K562 (cell line): ENCODE results near the gene NPC1. TPM values are rescaled to one million over a fixed set of nuclear protein-coding genes. Genes with fewer than 3 reads are reported as not detected.

ENCODE experiments used
- ATAC-seq: fragments of 200-7000 bp; cut with Tn5 transposase; 3 replicates; pipeline ENCODE4 v1.9.1; 2020; ENCODE audit warnings: moderate library complexity
- BruUV-seq: library from RNA; stranded (reverse); fragments of 400-500 nt; replicated peaks from 2 replicates; lab custom pipeline; 2021; lab: Mats Ljungman, UMichigan
- CTCF ChIA-PET: fragments of 300-600 bp; formaldehyde crosslinking; extraction: SDS; loops from one replicate; lab custom pipeline; 2021; ENCODE audit warnings: low intra/inter-chr PET ratio; lab: Yijun Ruan, JAX
- POLR2A ChIA-PET: fragments of 300-600, 350-650 bp; sonication (Branson Sonifier 250); formaldehyde crosslinking; extraction: SDS; loops from one replicate; lab custom pipeline; 2021; ENCODE audit warnings: antibody characterized with exemption, inconsistent platforms; lab: Yijun Ruan, JAX
- DNase-seq, 4 experiments: peaks; one replicate each; pipeline versions ENCODE4 v3.0.0 to v3.0.0-alpha.2; 2011 to 2018; ENCODE audit warnings: low spot score in 3 of 4, mixed read lengths in 3 of 4; ENCODE audit errors: extremely low read depth in 1 of 4
- FAIRE-seq: peaks from 2 replicates; lab custom pipeline; 2011; peaks lifted over from hg19 to GRCh38; lab: Jason Lieb, UNC
- H2AFZ ChIP-seq: 2 replicates; pipeline ENCODE4 v1.6.0; 2011; ENCODE audit warnings: low read depth, low read length, control low read depth, inconsistent platforms
- H3K27ac ChIP-seq: fragments of 200-600 bp; 3 replicates; pipeline ENCODE4 v1.8.0; 2011; ENCODE audit warnings: low read depth, mild to moderate bottlenecking, control low read depth, inconsistent platforms, low read length, moderate library complexity, mixed read lengths; ENCODE audit errors: extremely low read depth
- H3K27me3 ChIP-seq, 2 experiments: fragments of 300-600 bp in 1 of 2; 2 replicates in 1 of 2; 3 replicates in 1 of 2; pipeline versions ENCODE4 v1.6.0 to v1.8.0; 2011; ENCODE audit warnings: inconsistent platforms in 2 of 2, low read length in 2 of 2, mild to moderate bottlenecking in 1 of 2, mixed read lengths in 1 of 2, moderate library complexity in 1 of 2; ENCODE audit not compliant: control insufficient read depth in 2 of 2, insufficient read depth in 2 of 2
- H3K36me3 ChIP-seq: fragments of 300-600 bp; 3 replicates; pipeline ENCODE4 v1.8.0; 2011; ENCODE audit warnings: mild to moderate bottlenecking, low read length, inconsistent platforms; ENCODE audit not compliant: control insufficient read depth, insufficient read depth
- H3K4me1 ChIP-seq, 2 experiments: fragments of 200-600 bp in 1 of 2; replicated peaks in 1 of 2; 2 replicates in 1 of 2; 3 replicates in 1 of 2; pipeline versions ENCODE4 v1.5.1 to v1.8.0; 2011; ENCODE audit warnings: inconsistent platforms in 2 of 2, low read length in 2 of 2, mild to moderate bottlenecking in 1 of 2, mixed read lengths in 1 of 2, moderate library complexity in 1 of 2; ENCODE audit not compliant: control insufficient read depth in 2 of 2, insufficient read depth in 2 of 2
- H3K4me2 ChIP-seq: 2 replicates; pipeline ENCODE4 v1.6.1; 2011; ENCODE audit warnings: low read length, control low read depth, inconsistent platforms, mixed read lengths; ENCODE audit not compliant: insufficient read depth
- H3K4me3 ChIP-seq: fragments of 200-600 bp; sonication (generic), shearing (Covaris generic); 2 replicates; pipeline ENCODE4 v1.5.1; 2016; ENCODE audit warnings: control low read depth, inconsistent platforms
- H3K79me2 ChIP-seq: fragments of 200-600 bp; 3 replicates; pipeline ENCODE4 v1.8.0; 2011; ENCODE audit warnings: low read length, inconsistent platforms; ENCODE audit not compliant: control insufficient read depth, insufficient read depth
- H3K9ac ChIP-seq, 2 experiments: 2 replicates each; pipeline versions ENCODE4 v1.6.0 to v1.6.1; 2011; ENCODE audit warnings: low read depth in 2 of 2, low read length in 2 of 2, control low read depth in 1 of 2, inconsistent platforms in 1 of 2, mild to moderate bottlenecking in 1 of 2, mixed read lengths in 1 of 2; ENCODE audit not compliant: insufficient read depth in 1 of 2
- H3K9me1 ChIP-seq: one replicate; pipeline ENCODE4 v1.6.0; 2011; ENCODE audit warnings: inconsistent platforms, mild to moderate bottlenecking, low read length, moderate library complexity; ENCODE audit not compliant: control insufficient read depth, insufficient read depth
- H3K9me3 ChIP-seq: replicated peaks from 2 replicates; pipeline ENCODE4 v1.5.1; 2011; ENCODE audit warnings: low read depth, low read length, inconsistent platforms; ENCODE audit not compliant: control insufficient read depth, insufficient read depth
- H4K20me1 ChIP-seq: replicated peaks from 2 replicates; pipeline ENCODE4 v1.6.1; 2011; ENCODE audit warnings: low read length, inconsistent platforms, mixed read lengths; ENCODE audit not compliant: control insufficient read depth, insufficient read depth
- BRCA1 ChIP-seq, 2 experiments: fragments of 450-650 bp in 1 of 2; sonication (generic) in 1 of 2; formaldehyde crosslinking in 1 of 2; IDR thresholded peaks; 2 replicates each; pipeline versions ENCODE4 v1.5.0 to v1.6.1; 2017 to 2020; ENCODE audit warnings: mild to moderate bottlenecking in 1 of 2, missing genetic modification reagents in 1 of 2
- CSDE1 ChIP-seq, 2 experiments: fragments of 450-650 bp; IDR thresholded peaks; 2 replicates each; pipeline ENCODE4 v1.6.1; 2016; ENCODE audit warnings: mild to moderate bottlenecking in 1 of 2
- FOXK1 ChIP-seq: sonication (generic); formaldehyde crosslinking; IDR thresholded peaks from 2 replicates; pipeline ENCODE4 v1.8.0; 2022; ENCODE audit warnings: missing genetic modification reagents, mild to moderate bottlenecking, borderline replicate concordance
- MAFK ChIP-seq: IDR thresholded peaks from 2 replicates; pipeline ENCODE4 v1.6.1; 2011; ENCODE audit warnings: low read length, improper control_type of control experiment
- RBM14 ChIP-seq: fragments of 200-400 bp; formaldehyde crosslinking; IDR thresholded peaks from 2 replicates; pipeline ENCODE4 v1.6.1; 2018; ENCODE audit warnings: low read depth, mild to moderate bottlenecking, low read length, moderate library complexity, borderline replicate concordance; ENCODE audit not compliant: insufficient read depth
- SAP30 ChIP-seq: fragments of 200-600 bp; sonication (generic); IDR thresholded peaks from 2 replicates; pipeline ENCODE4 v1.6.1; 2012; ENCODE audit warnings: borderline replicate concordance, low read depth, mild to moderate bottlenecking, moderate library complexity, low read length, control low read depth, inconsistent platforms; ENCODE audit not compliant: insufficient read depth, poor library complexity, severe bottlenecking
- TCF3 ChIP-seq: sonication (generic); formaldehyde crosslinking; IDR thresholded peaks from 2 replicates; pipeline ENCODE4 v1.4.0; 2020; ENCODE audit warnings: mild to moderate bottlenecking, missing genetic modification reagents
- YBX1 ChIP-seq: fragments of 450-650 bp; IDR thresholded peaks from 2 replicates; pipeline ENCODE4 v1.7.1; 2016; ENCODE audit warnings: mild to moderate bottlenecking
- ZNF384 ChIP-seq: IDR thresholded peaks from 2 replicates; pipeline ENCODE4 v1.6.1; 2012; ENCODE audit warnings: low read depth, low read length, improper control_type of control experiment
- ZNF830 ChIP-seq: fragments of 250-450 bp; sonication (Bioruptor Pico); IDR thresholded peaks from 2 replicates; pipeline ENCODE4 v1.5.0; 2021; ENCODE audit warnings: mild to moderate bottlenecking
- ZZZ3 ChIP-seq: fragments of 450-650 bp; IDR thresholded peaks from 2 replicates; pipeline ENCODE4 v1.6.1; 2016; ENCODE audit warnings: antibody characterized with exemption, mild to moderate bottlenecking, moderate library complexity
- WGBS: fragments of 100-300 bp; shearing (Covaris generic); methylation state at CpG from one replicate; pipeline ENCODE4 v1.1.6; 2016; ENCODE audit warnings: low coverage, mixed read lengths; ENCODE audit not compliant: insufficient coverage; ENCODE audit errors: missing lambda C conversion rate; 5-methylcytosine and 5-hydroxymethylcytosine counted together
- in situ Hi-C: fragments of 300-500 bp; cut with MboI; formaldehyde crosslinking; loops from 4 replicates; pipeline ENCODE4 v1.15.0; 2018; ENCODE audit warnings: inconsistent platforms, mixed read lengths
- intact Hi-C: fragments of 100-400 bp; cut with micrococcal nuclease; formaldehyde crosslinking; loops from 2 replicates; pipeline ENCODE4 v1.14.2; 2022
- polyA plus RNA-seq, 8 experiments: library from polyadenylated mRNA; depleted of rRNA in 4 of 8; stranded (reverse) in 5 of 8; unstranded in 3 of 8; fragments of >200 nt; fragmentation: Nextera tagmentation in 2 of 8; fragmentation: Illumina TruSeq in 1 of 8; extraction: Ambion mirVana in 2 of 8; extraction: Trizol in 1 of 8; gene quantifications; 2 replicates each; pipeline versions ENCODE4 v1.2.1 to v1.2.3, GENCODE V29; 2011 to 2014; ENCODE audit warnings: inconsistent platforms in 1 of 8, missing spikeins in 1 of 8
- total RNA-seq, 7 experiments: library from RNA; depleted of rRNA in 6 of 7; stranded (reverse); fragments of >200 nt in 6 of 7; fragmentation: Illumina TruSeq in 2 of 7; extraction: Trizol in 2 of 7; gene quantifications; 2 replicates each; pipeline versions ENCODE4 v1.2.1 to v1.2.3, GENCODE V29; 2011 to 2021; ENCODE audit warnings: low replicate concordance in 1 of 7
- TF ChIP-seq, protein P1 (sequence below): fragments of 250-450 bp; sonication (Bioruptor Pico); IDR thresholded peaks from 2 replicates; pipeline ENCODE4 v1.4.0; 2020; ENCODE audit warnings: mild to moderate bottlenecking, moderate library complexity
- TF ChIP-seq, protein P2 (sequence below): sonication (generic); formaldehyde crosslinking; IDR thresholded peaks from 2 replicates; pipeline ENCODE4 v1.8.0; 2022; ENCODE audit warnings: missing genetic modification reagents, mild to moderate bottlenecking, moderate library complexity, borderline replicate concordance
- TF ChIP-seq, protein P3 (sequence below): fragments of 450-650 bp; formaldehyde crosslinking; IDR thresholded peaks from 2 replicates; pipeline ENCODE4 v1.4.0; 2020; ENCODE audit warnings: mild to moderate bottlenecking, moderate library complexity

The NPC1 gene
- total and polyA plus RNA-seq, 9 of the 15 experiments (the other 6 are each of a cell fraction or from before 2014, with no cell fraction given): 17.1 to 45.9 (median 27.6) TPM

DNA sequence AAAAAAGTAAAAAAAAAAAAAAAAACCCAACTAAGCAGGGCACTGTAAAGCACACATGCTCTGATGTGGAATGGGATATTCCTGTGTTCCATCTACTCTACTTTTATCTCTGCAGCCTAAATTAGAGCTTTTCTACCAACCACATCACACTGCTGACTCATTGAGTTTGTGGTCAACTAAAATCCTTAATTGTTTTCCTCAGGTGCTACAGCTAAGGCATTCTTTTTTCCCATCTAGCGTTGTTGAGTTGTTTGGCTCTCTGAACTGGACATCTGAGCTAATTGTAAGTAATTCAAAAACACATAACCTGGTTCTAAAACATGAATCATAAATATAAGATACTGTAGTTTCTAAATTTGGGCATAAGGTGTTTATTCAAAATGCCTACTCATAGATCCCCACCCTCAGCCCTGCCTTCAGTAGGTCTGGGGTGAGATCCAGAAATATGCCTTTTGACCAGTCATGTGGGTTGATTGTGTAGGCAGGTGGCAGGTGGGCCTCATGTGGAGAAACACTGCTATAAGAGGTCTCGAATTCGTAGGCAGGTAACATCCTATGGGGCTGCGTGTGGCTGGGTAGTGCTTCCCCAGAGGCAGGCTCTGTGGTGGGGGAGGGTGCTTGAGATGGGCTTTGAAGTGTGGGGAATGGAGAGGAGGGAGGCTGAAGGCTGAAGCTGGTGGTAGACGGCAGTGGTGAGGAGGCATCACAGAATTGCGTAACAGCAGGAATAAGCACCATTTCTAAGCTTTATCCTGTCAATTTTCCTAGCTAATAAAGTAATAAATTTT lies 49.2 kb upstream of the NPC1 start:
- Histone ChIP-seq H3K4me3 (no peak overlapping the region), H3K27me3 (peaks cover 6 to 12% of the 10 kb centered on the region in 2 experiments; a peak in 3 of 5 replicates), H4K20me1 (no peaks in the 10 kb centered on the region), H3K9ac (no peak overlapping the region), H3K9me1 (no peaks in the 10 kb centered on the region), H3K9me3 (no peaks in the 10 kb centered on the region), H3K4me2 (no peak overlapping the region), H3K4me1 (no peaks in the 10 kb centered on the region; a peak in 2 of 5 replicates), H3K79me2 (no peaks in the 10 kb centered on the region), H2AFZ (no peak overlapping the region), H3K36me3 (no peaks in the 10 kb centered on the region), H3K27ac (no peak overlapping the region)
- no TSS peak for BruUV-seq
- intact Hi-C loops (no loop called here), in situ Hi-C loops (no loop called here)
- CTCF ChIA-PET: no interaction called here
- 10% methylated on average over 6 of the region's 6 CpGs for WGBS
- FAIRE-seq: no peak
- DNase-seq: no peak
- peak; percentile 22; the same call in 1 of the 3 replicates for ATAC-seq
- POLR2A ChIA-PET: no interaction called here
- TF ChIP-seq MAFK (peak; percentile 17; the same call in 1 of the 2 replicates), BRCA1 (IDR thresholded peaks at IDR 0.05) (no peak), BRCA1 (CRISPR knock-in tag; IDR thresholded peaks at IDR 0.05) (no peak), ZZZ3 (no peak), ZNF384 (no peak), SAP30 (no peak), ZNF830 (no peak), CSDE1 (IDR thresholded peaks at IDR 0.05) (no peak), RBM14 (no peak), TCF3 (CRISPR knock-in tag) (no peak), FOXK1 (no peak), YBX1 (no peak)
- TF ChIP-seq, protein P1, sequence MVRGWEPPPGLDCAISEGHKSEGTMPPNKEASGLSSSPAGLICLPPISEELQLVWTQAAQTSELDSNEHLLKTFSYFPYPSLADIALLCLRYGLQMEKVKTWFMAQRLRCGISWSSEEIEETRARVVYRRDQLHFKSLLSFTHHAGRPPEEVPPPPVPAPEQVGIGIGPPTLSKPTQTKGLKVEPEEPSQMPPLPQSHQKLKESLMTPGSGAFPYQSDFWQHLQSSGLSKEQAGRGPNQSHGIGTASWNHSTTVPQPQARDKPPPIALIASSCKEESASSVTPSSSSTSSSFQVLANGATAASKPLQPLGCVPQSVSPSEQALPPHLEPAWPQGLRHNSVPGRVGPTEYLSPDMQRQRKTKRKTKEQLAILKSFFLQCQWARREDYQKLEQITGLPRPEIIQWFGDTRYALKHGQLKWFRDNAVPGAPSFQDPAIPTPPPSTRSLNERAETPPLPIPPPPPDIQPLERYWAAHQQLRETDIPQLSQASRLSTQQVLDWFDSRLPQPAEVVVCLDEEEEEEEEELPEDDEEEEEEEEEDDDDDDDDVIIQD: no peak
- TF ChIP-seq, protein P2, sequence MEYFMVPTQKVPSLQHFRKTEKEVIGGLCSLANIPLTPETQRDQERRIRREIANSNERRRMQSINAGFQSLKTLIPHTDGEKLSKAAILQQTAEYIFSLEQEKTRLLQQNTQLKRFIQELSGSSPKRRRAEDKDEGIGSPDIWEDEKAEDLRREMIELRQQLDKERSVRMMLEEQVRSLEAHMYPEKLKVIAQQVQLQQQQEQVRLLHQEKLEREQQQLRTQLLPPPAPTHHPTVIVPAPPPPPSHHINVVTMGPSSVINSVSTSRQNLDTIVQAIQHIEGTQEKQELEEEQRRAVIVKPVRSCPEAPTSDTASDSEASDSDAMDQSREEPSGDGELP (CRISPR knock-in tag): no peak
- TF ChIP-seq, protein P3, sequence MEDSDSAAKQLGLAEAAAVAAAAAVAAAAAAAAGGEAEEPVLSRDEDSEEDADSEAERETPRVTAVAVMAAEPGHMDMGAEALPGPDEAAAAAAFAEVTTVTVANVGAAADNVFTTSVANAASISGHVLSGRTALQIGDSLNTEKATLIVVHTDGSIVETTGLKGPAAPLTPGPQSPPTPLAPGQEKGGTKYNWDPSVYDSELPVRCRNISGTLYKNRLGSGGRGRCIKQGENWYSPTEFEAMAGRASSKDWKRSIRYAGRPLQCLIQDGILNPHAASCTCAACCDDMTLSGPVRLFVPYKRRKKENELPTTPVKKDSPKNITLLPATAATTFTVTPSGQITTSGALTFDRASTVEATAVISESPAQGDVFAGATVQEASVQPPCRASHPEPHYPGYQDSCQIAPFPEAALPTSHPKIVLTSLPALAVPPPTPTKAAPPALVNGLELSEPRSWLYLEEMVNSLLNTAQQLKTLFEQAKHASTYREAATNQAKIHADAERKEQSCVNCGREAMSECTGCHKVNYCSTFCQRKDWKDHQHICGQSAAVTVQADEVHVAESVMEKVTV (CRISPR knock-in tag): no peak
